ENCODE measurements around the gene TADA2B. TPM values are rescaled to one million over a fixed set of nuclear protein-coding genes. Genes with fewer than 3 reads are reported as not detected.
A peak's percentile ranks its signal among the peaks of the same experiment; 100 is the strongest.

The TADA2B gene
- total RNA-seq, 1 donor = 37.5 TPM

GRCh38 chr4:7025040-7025602 is 18.1 kb upstream of the TADA2B start:
- no peaks in the 10 kb centered on the region for H3K27me3 ChIP-seq (ENCODE audit: insufficient read depth, low read length)
- no peak overlapping the region for H3K4me3 ChIP-seq (ENCODE audit: low read length)
- no peaks in the 10 kb centered on the region for H3K4me1 ChIP-seq (ENCODE audit: insufficient read depth, low read length)
- no peaks in the 10 kb centered on the region for H3K9me3 ChIP-seq (ENCODE audit: low read depth, low read length)

GRCh38 chr4:7026107-7026506 is 17.1 kb upstream of the TADA2B start:
- Histone ChIP-seq H3K9me3 (ENCODE audit: low read depth, low read length) (no peaks in the 10 kb centered on the region), H3K4me3 (ENCODE audit: low read length) (no peak overlapping the region), H3K4me1 (ENCODE audit: insufficient read depth, low read length) (no peaks in the 10 kb centered on the region), H3K27me3 (ENCODE audit: insufficient read depth, low read length) (no peaks in the 10 kb centered on the region)

- no peaks in the 10 kb centered on the region for H3K9me3 ChIP-seq (ENCODE audit: low read depth, low read length)
- no peaks in the 10 kb centered on the region for H3K27me3 ChIP-seq (ENCODE audit: insufficient read depth, low read length)
- no peak overlapping the region for H3K4me3 ChIP-seq (ENCODE audit: low read length)
- H3K4me1 ChIP-seq (ENCODE audit: insufficient read depth, low read length) = no peaks in the 10 kb centered on the region
These were observed 15.9 kb upstream of the TADA2B start for GRCh38 chr4:7027284-7027683.

- H3K27me3 ChIP-seq (ENCODE audit: insufficient read depth, low read length) = no peaks in the 10 kb centered on the region
- H3K4me3 ChIP-seq (ENCODE audit: low read length) = no peak overlapping the region
- no peaks in the 10 kb centered on the region for H3K9me3 ChIP-seq (ENCODE audit: low read depth, low read length)
- H3K4me1 ChIP-seq (ENCODE audit: insufficient read depth, low read length) = no peaks in the 10 kb centered on the region
These were observed 15.3 kb upstream of the TADA2B start for GRCh38 chr4:7027913-7028312.

- Histone ChIP-seq H3K27me3 (ENCODE audit: insufficient read depth, low read length) (no peaks in the 10 kb centered on the region), H3K4me1 (ENCODE audit: insufficient read depth, low read length) (no peaks in the 10 kb centered on the region), H3K4me3 (ENCODE audit: low read length) (no peak overlapping the region), H3K9me3 (ENCODE audit: low read depth, low read length) (no peaks in the 10 kb centered on the region)
These were observed 14.0 kb upstream of the TADA2B start for GRCh38 chr4:7029212-7029611.

GRCh38 chr4:7029921-7030320 is 13.3 kb upstream of the TADA2B start:
- Histone ChIP-seq H3K4me3 (ENCODE audit: low read length) (no peak overlapping the region), H3K9me3 (ENCODE audit: low read depth, low read length) (no peaks in the 10 kb centered on the region), H3K4me1 (ENCODE audit: insufficient read depth, low read length) (no peaks in the 10 kb centered on the region), H3K27me3 (ENCODE audit: insufficient read depth, low read length) (no peaks in the 10 kb centered on the region)

GRCh38 chr4:7030856-7031255 is 12.3 kb upstream of the TADA2B start:
- Histone ChIP-seq H3K4me1 (ENCODE audit: insufficient read depth, low read length) (no peaks in the 10 kb centered on the region), H3K27me3 (ENCODE audit: insufficient read depth, low read length) (no peaks in the 10 kb centered on the region), H3K9me3 (ENCODE audit: low read depth, low read length) (no peaks in the 10 kb centered on the region), H3K4me3 (ENCODE audit: low read length) (no peak overlapping the region)

GRCh38 chr4:7031558-7032449 is 11.4 kb upstream of the TADA2B start:
- Histone ChIP-seq H3K4me3 (ENCODE audit: low read length) (no peak overlapping the region), H3K4me1 (ENCODE audit: insufficient read depth, low read length) (no peaks in the 10 kb centered on the region), H3K9me3 (ENCODE audit: low read depth, low read length) (no peaks in the 10 kb centered on the region), H3K27me3 (ENCODE audit: insufficient read depth, low read length) (no peaks in the 10 kb centered on the region)

GRCh38 chr4:7032596-7032995 is 10.6 kb upstream of the TADA2B start:
- Histone ChIP-seq H3K9me3 (ENCODE audit: low read depth, low read length) (no peaks in the 10 kb centered on the region), H3K27me3 (ENCODE audit: insufficient read depth, low read length) (no peaks in the 10 kb centered on the region), H3K4me3 (ENCODE audit: low read length) (no peak overlapping the region), H3K4me1 (ENCODE audit: insufficient read depth, low read length) (no peaks in the 10 kb centered on the region)

GRCh38 chr4:7034262-7035081 is 8.7 kb upstream of the TADA2B start:
- no peaks in the 10 kb centered on the region for H3K27me3 ChIP-seq (ENCODE audit: insufficient read depth, low read length)

GRCh38 chr4:7037425-7037824 is 5.7 kb upstream of the TADA2B start:
- Histone ChIP-seq H3K27me3 (ENCODE audit: insufficient read depth, low read length) (no peaks in the 10 kb centered on the region), H3K4me3 (ENCODE audit: low read length) (no peak overlapping the region), H3K4me1 (ENCODE audit: insufficient read depth, low read length) (peaks cover 16% of the 10 kb centered on the region), H3K9me3 (ENCODE audit: low read depth, low read length) (no peaks in the 10 kb centered on the region)

More at GRCh38 chr4:7034262-7035081, 8.7 kb upstream of the TADA2B start:
- no peaks in the 10 kb centered on the region for H3K9me3 ChIP-seq (ENCODE audit: low read depth, low read length)
- H3K4me1 ChIP-seq (ENCODE audit: insufficient read depth, low read length) = no peaks in the 10 kb centered on the region
- no peak overlapping the region for H3K4me3 ChIP-seq (ENCODE audit: low read length)

GRCh38 chr4:7040765-7041164 is 2.4 kb upstream of the TADA2B start:
- no peaks in the 10 kb centered on the region for H3K9me3 ChIP-seq (ENCODE audit: low read depth, low read length)
- H3K27me3 ChIP-seq (ENCODE audit: insufficient read depth, low read length) = no peaks in the 10 kb centered on the region
- no peak overlapping the region for H3K4me3 ChIP-seq (ENCODE audit: low read length)
- H3K4me1 ChIP-seq (ENCODE audit: insufficient read depth, low read length) = peaks cover 40% of the 10 kb centered on the region

GRCh38 chr4:7041246-7041645 is 1.9 kb upstream of the TADA2B start:
- Histone ChIP-seq H3K4me1 (ENCODE audit: insufficient read depth, low read length) (peaks cover 45% of the 10 kb centered on the region), H3K27me3 (ENCODE audit: insufficient read depth, low read length) (no peaks in the 10 kb centered on the region), H3K4me3 (ENCODE audit: low read length) (no peak overlapping the region), H3K9me3 (ENCODE audit: low read depth, low read length) (no peaks in the 10 kb centered on the region)

GRCh38 chr4:7041801-7042502 is 1.2 kb upstream of the TADA2B start:
- H3K9me3 ChIP-seq (ENCODE audit: low read depth, low read length) = no peaks in the 10 kb centered on the region
- H3K4me3 ChIP-seq (ENCODE audit: low read length) = peak overlapping the region; percentile 64
- H3K4me1 ChIP-seq (ENCODE audit: insufficient read depth, low read length) = peaks cover 52% of the 10 kb centered on the region
- no peaks in the 10 kb centered on the region for H3K27me3 ChIP-seq (ENCODE audit: insufficient read depth, low read length)

Measured in mononuclear cell (primary cell).